NCI-H146 treated with DMSO at 0.1 percent for 48 hours (cell line): ENCODE measurements around the gene SGTA.

Source experiments
- DNase-seq: peaks from one replicate; lab custom pipeline; 2025; ENCODE audit not compliant: unreplicated experiment; lab: John Stamatoyannopoulos, UW

The SGTA gene

DNA sequence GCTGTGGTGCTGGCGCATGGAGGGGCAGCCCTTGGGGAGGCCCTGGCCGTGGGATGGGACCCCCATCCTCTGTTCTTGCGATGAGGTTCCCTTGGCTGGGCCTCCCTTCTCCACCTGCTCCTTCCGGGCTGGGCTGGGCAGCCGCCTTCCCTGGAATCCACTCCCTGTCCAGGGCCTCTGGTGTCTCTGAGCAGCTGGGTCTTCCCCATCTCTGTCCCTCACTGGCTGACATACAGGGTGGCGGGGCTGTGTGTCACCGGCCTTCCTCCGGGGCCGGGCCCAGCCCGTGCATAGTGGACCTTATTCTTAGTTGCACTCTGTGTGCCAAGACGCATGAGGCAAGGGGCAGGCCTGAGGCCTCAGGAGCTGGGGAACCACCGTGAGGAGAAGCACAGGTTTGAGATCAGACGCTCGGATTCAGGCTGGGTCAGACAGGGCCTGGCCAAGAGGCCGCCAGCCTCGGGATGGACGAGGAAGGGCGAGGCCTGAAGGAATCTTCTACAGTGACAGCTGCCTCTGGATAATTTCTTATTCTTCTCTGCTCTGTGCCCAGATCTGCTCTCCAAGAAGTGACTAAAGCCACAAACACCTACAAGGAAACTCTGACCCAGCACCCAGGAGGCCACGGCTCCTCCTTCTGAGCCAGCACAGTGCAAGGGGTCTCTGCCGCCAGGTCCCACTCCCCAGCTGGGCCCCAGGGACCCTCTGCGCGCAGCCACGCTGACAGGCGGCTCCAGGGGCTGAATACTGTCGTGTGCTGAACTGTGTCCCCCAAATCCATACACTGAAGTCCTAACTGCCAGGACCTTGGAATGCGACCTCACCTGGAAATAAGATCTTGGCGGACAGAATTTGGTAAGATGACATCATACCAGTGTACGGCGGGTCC is 11.0 kb downstream of the SGTA start:
- no peak for DNase-seq

DNA sequence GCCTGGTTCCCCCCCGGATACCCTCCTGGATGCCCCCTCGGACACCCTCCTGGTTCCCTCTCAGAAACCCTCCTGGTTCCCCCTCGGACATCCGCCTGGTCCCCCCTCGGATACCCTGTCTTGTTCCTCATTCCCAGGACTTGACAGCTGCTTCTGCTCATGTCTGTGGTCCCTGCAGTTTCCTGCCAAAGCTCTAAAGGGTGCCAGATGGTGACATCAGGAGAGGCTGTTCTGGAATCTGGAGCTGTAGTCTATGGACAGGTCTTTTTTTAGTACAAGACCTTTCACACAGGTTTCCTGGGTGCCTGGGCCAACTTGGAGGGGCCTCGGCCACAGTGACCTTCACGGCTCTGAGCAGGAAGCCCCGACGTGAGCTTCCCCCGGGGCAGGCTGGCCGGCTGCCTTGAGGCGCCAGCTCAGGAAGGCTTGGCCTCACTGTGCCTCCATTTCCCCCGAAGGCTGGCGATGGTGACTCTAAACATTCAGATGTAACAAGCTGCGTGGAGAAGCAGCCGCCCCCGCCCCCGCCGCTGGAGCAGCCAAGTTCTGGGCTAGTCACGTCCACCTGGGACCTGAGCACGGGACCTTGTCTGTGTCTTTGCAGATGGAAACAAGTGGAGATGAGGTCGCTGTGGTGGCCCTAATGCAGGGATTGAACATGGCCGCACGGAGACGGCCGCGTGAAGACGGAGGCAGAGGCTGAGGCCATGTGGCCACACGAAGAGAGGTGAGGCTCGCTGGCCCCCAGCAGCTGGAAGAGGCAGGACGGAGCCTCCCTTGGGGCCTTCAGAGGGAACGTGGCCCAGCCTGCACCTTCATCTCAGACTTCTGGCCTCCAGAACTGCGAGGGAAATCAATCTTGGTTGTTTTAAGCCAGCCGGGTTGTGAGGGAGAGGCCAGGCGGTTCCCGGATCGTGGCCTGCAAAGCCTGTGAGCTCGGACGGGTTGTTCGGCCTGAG is 12.7 kb downstream of the SGTA start:
- no peak for DNase-seq

DNA sequence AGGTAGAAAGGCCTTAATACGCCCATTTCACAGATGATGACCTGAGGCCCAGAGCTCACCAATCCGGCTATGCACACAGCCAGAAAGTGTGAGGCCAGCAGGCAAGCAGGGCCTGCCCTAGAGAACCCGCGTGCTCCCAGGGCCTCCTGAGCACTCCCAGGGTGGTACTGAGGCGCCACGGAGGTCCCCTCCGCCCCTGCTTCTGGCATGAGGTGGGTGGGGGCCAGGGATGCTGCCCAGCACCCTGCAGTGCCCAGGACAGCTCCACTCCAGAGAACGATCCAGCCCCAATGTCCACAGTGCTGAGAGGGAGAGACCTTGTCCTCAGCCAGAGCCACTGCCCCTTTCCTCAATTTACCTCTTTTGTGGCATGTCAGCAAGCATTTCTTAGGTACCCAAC is 13.9 kb downstream of the SGTA start:
- no peak for DNase-seq

DNA sequence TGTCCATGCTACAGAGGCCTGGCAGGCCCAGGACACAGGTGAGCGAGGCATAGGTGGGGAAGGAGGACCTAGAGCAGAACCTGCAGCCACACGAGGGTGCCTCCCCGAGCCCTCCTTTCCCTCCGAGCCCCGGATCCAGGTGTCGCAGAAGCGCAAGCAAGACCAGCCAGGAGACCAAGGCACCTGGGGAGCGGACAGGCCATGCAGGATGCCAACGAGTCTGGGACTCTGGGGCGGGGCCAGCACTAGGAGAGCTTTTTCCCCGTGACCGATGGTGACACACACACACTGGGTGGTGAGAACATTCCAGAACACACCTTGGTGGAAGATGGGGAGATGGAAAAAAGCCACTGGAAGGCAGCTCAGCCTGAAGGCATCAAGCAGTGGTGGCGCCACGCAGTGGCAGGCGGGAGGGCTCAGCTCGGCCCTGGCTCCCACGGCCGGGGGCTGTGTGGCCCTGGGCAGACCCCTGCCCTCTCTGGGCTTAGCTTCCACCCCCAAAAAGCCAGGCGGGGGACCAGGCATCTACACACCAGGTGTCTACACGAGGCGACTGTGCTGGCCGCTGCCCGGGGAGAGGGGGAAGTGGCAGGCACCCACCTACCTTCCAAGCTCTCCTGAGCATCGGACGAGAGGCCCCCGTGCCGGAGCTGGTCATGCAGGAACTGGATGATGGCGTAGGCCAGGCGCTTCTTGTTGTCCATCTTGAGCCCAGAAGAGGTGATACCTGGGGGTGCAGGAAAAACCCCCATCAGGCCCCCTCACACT is 14.5 kb downstream of the SGTA start:
- DNase-seq = no peak

DNA sequence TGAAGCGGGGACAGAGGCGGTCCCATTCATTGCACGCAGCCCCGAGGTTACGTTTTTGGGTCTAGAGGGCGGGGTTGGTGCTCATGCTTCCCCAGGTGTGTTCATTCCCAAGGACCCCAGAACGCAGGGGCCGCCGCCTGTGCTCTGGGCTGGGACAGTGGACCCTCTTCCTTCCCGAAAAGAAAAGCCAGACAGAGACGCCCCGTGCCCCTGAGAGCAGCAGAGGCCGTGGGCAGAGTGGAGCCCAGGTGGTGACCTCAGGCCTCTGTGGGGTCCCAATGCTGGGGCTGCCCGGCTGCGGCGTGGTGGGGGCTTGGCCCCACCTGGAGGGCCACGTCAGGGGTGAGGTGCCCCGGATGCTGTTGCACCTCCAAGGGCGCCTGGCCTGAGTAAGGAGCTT is 15.4 kb downstream of the SGTA start:
- no peak for DNase-seq

DNA sequence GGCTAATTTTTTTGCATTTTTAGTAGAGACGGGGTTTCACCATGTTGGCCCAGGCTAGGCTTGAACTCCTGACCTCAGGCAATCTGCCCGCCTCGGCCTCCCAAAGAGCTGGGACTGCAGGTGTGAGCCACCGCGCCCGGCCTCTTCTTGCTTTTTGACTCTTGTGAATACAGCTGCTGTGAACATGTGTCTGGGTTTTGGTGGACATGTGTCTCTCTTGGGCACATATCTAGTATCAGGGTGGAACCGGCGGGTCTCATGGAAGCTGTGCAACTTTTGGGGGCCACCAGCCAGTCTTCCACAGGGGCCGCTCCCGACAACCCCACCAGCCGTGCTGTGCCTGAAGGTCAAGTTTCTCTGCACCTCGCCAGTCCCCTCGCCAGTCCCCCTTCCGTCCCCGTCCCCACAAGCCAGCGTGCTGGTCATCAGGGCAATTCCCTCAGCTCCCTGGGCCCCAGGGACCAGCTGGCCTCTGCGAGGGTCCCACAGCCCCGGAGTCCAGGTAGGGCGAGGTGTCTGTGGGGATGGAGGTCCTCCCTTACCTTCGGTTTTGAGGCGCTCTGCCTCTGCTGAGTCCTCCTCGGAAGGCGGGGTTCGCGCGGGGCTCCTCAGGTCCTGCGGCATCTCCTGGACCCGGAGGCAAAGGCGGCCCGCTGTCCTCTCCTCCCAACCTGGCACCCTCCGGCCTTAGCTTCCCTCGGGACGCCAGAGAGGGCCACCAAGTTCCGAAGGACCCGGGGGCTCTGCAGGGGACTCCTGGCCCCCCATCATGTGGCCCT is 16.3 kb downstream of the SGTA start:
- DNase-seq = no peak

DNA sequence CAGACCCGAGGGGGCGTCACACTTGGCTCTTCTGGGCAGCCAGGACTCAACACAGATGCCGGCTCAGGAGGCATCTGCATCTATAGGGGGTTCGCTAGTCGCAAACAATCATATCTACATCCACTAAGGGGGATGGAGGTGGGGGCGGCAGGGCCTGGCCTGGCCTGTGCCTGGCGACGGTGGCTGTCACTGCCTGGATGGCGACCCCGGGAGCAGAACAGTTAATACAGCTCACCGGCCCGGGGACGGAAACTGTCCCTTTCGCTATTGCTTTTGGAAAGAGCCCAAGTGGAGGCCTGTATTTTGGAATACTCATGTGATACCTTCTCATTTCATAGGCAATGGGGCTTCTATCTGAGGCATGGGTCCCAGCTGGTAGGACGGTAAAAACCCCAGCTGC is 17.7 kb downstream of the SGTA start:
- no peak for DNase-seq

DNA sequence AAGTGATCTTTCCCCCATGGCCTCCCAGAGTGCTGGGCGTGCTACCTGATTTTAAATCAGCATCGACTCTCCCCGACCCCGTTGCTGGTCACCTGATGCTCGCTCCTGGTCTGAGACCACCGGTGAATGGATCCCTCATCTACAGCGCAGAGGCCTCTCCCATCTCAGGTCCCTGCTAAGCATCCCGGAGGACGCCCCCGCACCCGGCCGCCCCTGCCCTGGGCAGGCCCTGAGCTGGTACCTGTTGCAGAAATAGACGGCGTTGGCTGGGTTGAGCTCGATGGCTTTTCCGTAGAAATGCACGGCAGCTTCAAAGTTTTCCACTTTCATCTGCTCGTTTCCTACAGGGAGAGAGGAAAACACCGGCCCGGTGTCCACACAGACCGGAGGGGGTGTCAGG is 18.1 kb downstream of the SGTA start:
- no peak for DNase-seq

DNA sequence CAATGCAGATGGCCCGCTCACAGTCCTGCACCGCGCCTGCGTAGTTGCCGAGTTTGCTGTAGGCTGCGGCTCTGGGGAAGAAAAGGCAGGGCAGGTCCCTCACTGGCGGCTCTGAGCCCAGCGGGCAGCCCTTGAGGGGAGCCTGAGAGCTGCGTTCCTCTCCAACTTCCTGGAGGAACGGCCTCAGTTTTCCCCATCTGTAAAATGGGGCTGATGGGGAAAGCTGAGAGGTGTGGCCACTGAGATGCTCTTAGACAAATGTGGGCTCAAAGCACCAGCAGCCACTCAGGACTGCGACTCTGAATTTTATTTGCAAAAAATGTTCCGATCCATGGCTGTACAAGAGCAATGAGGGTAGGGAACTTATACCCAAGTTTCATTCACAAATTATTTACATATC is 19.4 kb downstream of the SGTA start:
- DNase-seq = no peak

DNA sequence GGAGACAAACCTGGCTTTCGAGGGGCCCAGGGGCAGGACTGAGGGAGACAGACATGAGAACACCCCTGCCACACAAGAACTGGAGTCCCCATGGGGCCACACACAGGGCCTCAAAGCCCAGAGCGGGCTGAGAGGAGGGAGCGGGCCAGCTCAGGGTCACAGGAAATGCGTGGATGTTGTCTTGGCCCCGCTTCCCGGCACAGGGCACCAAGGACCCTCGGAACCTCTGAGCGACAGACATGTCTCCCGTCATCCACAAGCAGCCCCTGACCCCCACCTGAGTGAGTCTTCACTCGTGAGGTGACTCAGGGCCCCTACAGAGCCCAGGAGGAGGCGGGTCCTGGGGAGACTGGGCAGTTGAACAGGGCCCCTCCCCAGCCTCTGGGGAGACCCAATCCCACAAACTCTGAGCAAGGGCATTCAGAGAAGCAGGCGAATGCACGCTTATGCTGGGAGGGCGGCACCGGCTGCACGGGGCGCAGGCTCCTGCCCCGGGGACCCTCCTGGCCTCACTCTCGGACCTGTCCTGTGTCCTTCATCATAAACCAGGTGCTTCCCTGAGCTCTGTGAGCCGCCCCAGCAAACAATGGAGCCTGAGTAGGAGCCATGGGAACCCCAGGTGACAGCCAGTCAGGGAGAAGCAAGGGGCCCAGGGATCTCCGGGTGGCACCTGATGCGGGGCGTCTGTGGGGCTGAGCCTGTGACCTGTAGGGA is 20.1 kb downstream of the SGTA start:
- DNase-seq = no peak

DNA sequence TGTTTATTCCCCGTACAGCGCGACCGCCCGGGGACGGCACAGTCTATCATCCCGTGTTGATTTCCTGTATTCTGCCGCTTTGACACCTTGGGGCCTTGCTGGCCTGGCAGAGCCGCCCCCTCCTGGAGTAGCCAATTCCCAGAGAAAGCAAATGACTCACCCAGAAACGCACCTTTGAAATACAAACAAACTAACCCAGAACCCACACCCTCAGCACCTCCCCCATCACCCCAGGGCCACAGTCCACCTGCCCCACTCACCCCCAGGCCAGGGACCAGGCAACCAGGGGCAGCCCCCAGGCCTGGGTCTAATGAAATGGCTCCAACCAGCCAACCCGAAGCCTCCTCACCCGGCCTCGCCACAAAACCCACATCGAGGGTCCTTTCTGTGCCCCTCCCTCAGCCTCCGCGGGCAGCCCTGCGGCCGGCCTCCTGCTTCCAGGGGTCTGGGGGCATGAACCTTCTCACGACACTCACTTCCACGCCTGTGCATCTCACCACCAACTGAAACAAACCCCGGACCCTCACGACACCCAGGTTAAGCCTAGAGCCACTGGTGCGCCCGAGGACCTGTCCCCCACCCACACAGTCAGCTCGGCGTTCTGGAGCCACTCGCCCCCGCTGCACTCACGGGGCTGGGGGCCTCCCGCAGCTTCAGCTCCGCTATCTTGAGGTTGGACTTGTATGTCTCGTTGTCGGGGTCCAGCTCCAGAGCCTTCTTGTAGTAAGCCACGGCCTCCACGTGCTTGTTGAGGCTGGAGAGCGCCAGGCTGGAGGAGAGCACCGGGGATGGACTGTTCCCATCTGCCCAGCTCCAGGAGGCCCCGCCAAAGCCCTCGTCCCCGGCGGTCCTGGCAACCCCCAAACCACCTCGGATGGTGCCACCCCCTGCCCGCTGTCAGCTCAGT is 20.9 kb downstream of the SGTA start:
- DNase-seq = no peak

DNA sequence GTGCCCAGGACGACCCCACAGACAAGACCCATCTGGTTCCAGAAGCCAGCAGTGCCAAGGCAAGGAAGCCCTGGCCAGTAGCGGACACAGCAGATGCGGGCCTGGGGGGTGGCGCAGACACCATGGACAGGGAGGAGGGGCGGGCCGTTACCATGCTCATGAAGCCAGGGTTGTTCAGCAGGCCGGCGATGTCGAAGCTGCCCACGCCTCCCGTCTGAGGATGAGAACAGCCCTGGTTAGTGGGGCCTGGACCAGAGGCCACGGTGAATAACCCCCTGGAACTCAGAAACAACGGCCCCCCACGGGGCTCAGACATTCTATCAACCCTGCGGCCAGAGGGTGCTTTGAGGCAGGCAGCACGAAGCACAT is 21.8 kb downstream of the SGTA start:
- no peak for DNase-seq

DNA sequence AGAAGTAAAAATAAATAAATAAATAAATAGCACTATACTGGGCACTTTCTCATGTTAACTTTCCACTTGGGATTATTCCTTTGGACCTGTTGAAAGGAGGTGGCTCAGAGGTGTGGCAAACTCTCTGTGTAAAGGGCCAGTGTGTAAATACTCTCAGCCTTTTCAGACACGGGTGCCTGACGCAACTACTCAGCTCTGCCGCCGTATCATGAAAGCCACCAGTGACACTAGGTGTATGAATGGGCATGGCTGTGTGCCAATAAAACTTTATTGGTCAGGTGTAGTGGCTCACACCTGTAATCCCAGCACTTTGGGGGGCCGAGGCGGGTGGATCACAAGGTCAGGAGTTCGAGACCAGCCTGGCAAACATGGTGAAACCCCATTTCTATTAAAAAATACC is 23.1 kb downstream of the SGTA start:
- no peak for DNase-seq

DNA sequence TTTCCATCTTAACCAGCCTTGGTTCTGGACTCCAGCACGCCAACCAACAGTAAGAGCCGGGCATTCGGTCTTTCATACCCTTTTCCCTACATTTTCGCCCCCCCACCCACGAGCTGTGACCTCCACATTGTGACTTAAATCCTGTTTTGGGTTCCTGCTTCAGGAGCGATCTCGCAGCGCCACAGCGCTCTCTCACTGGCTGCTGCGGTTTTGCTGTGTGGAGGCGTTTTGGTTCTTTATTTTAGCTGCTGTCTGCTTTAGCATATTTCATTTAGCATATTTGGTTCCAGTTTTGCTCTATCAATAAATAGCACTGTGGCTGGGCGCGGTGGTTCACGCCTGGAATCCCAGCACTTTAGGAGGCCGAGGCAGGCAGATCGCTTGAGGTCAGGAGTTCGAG is 23.7 kb downstream of the SGTA start:
- no peak for DNase-seq

DNA sequence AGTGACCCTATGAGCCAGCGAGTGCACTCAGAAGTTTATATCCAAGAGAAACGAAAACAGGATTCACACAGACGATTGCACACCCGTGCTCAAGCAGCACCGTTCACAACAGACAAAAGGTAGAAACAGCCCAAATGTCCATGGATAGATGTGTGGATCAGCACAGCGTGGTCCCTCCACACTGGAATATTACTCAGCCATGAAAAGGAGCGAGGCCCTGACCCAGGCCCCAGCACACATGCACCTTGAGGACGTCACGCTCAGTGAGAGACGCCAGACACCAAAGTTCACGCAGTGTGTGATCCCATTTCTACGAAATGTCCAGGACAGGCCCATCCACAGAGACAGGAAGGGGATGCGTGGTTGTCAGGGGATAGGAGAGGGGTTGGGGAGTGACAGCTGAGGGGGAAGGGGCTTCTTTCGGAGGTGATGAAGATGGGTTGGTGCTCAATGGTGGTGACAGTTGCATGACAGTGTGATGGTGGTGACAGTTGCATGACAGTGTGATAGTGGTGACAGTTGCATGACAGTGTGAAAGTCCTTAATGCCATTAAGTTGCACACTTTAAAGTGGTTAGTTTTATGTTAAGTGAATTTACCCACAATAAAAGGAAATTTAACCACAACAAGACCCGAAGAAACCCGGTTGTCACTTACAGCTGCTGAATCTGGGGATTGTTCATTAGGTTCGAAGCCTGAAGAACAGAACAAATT is 24.3 kb downstream of the SGTA start:
- DNase-seq = no peak

DNA sequence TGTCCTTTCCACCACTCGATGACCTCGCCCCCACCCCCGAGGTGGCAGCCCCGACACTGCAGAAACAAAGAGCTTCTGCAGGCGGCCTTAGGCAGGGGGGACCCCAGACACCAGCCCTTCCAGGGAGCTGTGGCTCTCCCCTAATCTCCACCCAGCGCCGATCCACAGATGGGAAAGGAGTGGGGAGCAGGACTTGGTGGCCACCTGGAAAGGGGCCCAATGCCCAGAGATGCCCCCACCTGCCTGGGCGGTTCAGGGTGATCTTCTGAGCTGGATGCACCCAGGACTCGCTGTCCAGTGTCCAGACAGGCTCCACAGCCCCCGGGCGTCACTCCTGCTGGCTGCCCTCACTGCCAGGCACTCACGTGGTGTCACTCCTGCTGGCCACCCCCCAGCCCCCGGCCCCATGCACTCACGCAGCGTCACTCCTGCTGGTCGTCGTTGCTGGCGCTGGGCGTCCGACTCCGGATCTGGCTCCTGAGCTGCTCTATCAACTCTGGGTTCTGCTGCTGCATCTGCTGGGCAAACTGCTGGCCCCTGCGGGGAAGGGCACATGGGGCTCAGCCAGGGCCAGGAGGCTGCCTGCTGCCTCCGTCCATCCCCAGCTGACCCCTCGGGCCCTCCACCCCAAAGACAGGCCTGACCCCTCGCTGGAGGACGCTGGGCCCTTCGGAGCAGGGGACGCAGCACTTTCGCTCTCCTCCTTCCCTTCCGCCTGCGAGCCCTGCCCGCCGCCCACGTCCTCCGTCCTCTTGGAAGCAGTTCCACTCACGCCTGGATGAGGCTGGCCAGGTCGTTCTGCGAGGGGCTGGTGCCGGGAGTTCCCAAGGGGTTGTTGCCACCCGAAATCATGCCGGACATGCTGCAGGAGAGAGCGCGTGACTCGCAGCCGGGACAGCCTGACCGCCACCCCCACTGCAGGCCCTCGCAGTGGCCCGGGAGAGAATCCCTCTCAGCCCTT is 25.9 kb downstream of the SGTA start:
- DNase-seq = no peak

DNA sequence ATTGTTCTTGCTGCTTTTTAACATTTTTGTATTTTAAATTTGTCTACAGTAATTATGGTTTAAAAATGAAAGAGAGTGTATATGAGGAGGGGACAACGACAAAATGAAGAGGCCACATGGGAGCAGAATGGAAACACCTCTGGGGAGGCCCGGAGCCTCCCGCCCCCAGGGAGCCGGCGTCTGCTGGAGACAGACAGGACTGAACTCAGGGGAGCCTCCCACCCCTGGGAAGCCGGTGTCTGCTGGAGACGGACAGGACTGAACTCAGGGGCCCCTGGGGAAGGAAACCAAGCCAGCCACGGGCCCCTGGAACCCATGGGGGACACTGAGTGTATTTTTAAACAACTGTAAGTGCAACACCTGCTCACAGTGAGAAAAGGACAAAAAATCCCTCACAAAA is 26.6 kb downstream of the SGTA start:
- DNase-seq = no peak
